Mesenchymal stem cell (in vitro differentiated cells and primary cell): ENCODE results near the gene TAF11L14.
"Not testable (repeated sequence)": the region's sequence is repeated elsewhere in the genome, so short reads cannot be mapped to it uniquely, and the experiment has no call there.

Experiments
- DNase-seq: peaks from one replicate; pipeline ENCODE4 v3.0.0-alpha.2; 2013
- H2AFZ ChIP-seq: one replicate; pipeline ENCODE4 v1.6.1; 2013; ENCODE audit warnings: low read depth, mild to moderate bottlenecking, control low read depth, inconsistent platforms, low read length, moderate library complexity
- H2AK5ac ChIP-seq: 2 replicates; pipeline ENCODE4 v1.6.1; 2013; ENCODE audit warnings: low read length, moderate library complexity, mild to moderate bottlenecking, inconsistent platforms; ENCODE audit not compliant: severe bottlenecking
- H2BK120ac ChIP-seq: one replicate; pipeline ENCODE4 v1.6.1; 2013; ENCODE audit warnings: low read depth, mild to moderate bottlenecking, inconsistent platforms, low read length, moderate library complexity
- H2BK12ac ChIP-seq, 2 experiments: one replicate each; pipeline ENCODE4 v1.6.1; 2013; ENCODE audit warnings: inconsistent platforms in 2 of 2, low read length in 2 of 2, mild to moderate bottlenecking in 2 of 2, moderate library complexity in 2 of 2, control low read depth in 1 of 2
- H2BK15ac ChIP-seq: one replicate; pipeline ENCODE4 v1.6.1; 2013; ENCODE audit warnings: mild to moderate bottlenecking, low read depth, inconsistent platforms; ENCODE audit not compliant: poor library complexity, severe bottlenecking
- H2BK5ac ChIP-seq: 2 replicates; pipeline ENCODE4 v1.6.1; 2013; ENCODE audit warnings: low read depth, mild to moderate bottlenecking, low read length, control low read depth, inconsistent platforms; ENCODE audit not compliant: poor library complexity, severe bottlenecking
- H3K14ac ChIP-seq, 2 experiments: one replicate each; pipeline ENCODE4 v1.6.1; 2013; ENCODE audit warnings: inconsistent platforms in 2 of 2, low read length in 2 of 2, control low read depth in 1 of 2, mild to moderate bottlenecking in 1 of 2, moderate library complexity in 1 of 2
- H3K18ac ChIP-seq, 2 experiments: one replicate each; pipeline ENCODE4 v1.6.1; 2013; ENCODE audit warnings: inconsistent platforms in 2 of 2, low read length in 2 of 2, control low read depth in 1 of 2, low read depth in 1 of 2, mild to moderate bottlenecking in 1 of 2
- H3K23ac ChIP-seq, 2 experiments: one replicate each; pipeline ENCODE4 v1.6.1; 2013; ENCODE audit warnings: inconsistent platforms in 2 of 2, low read length in 2 of 2, mild to moderate bottlenecking in 2 of 2, moderate library complexity in 2 of 2, control low read depth in 1 of 2
- H3K27ac ChIP-seq: 2 replicates; pipeline ENCODE4 v1.5.1; 2013; ENCODE audit warnings: mild to moderate bottlenecking, moderate library complexity, low read length, control low read depth, inconsistent platforms; ENCODE audit not compliant: poor library complexity, severe bottlenecking
- H3K27me3 ChIP-seq, 2 experiments: 2 replicates each; pipeline versions ENCODE4 v1.6.1 to v1.7.0; 2013; ENCODE audit warnings: low read length in 2 of 2, mild to moderate bottlenecking in 2 of 2, moderate library complexity in 2 of 2, control low read depth in 1 of 2, inconsistent platforms in 1 of 2; ENCODE audit not compliant: control insufficient read depth in 1 of 2, insufficient read depth in 1 of 2
- H3K36me3 ChIP-seq, 2 experiments: 2 replicates each; pipeline versions ENCODE4 v1.6.1 to v1.7.0; 2013; ENCODE audit warnings: low read length in 2 of 2, control low read depth in 1 of 2, inconsistent platforms in 1 of 2, low read depth in 1 of 2, mild to moderate bottlenecking in 1 of 2; ENCODE audit not compliant: insufficient read depth in 2 of 2, control insufficient read depth in 1 of 2
- H3K4ac ChIP-seq, 2 experiments: one replicate each; pipeline ENCODE4 v1.6.1; 2013; ENCODE audit warnings: inconsistent platforms in 2 of 2, low read length in 2 of 2, mild to moderate bottlenecking in 2 of 2, moderate library complexity in 2 of 2, control low read depth in 1 of 2, low read depth in 1 of 2
- H3K4me1 ChIP-seq: 2 replicates; pipeline ENCODE4 v1.6.1; 2013; ENCODE audit warnings: low read depth, low read length, control low read depth; ENCODE audit not compliant: control insufficient read depth, insufficient read depth
- H3K4me2 ChIP-seq: 2 replicates; pipeline ENCODE4 v1.6.1; 2013; ENCODE audit warnings: low read length, mild to moderate bottlenecking, inconsistent platforms; ENCODE audit not compliant: poor library complexity, severe bottlenecking
- H3K4me3 ChIP-seq, 2 experiments: 2 replicates each; pipeline versions ENCODE4 v1.5.1 to v1.7.0; 2013; ENCODE audit warnings: low read length in 2 of 2, mild to moderate bottlenecking in 2 of 2, control low read depth in 1 of 2, low read depth in 1 of 2; ENCODE audit not compliant: insufficient read depth in 1 of 2
- H3K79me1 ChIP-seq: replicated peaks from 2 replicates; pipeline ENCODE4 v1.6.1; 2013; ENCODE audit warnings: mild to moderate bottlenecking, control low read depth, low read length, inconsistent platforms; ENCODE audit not compliant: poor library complexity, severe bottlenecking
- H3K9ac ChIP-seq: 2 replicates; pipeline ENCODE4 v1.7.0; 2013; ENCODE audit warnings: mild to moderate bottlenecking, low read length, moderate library complexity
- H3K9me3 ChIP-seq: 2 replicates; pipeline ENCODE4 v1.7.0; 2013; ENCODE audit warnings: mild to moderate bottlenecking, low read length; ENCODE audit not compliant: control insufficient read depth
- H4K8ac ChIP-seq: one replicate; pipeline ENCODE4 v1.6.1; 2013; ENCODE audit warnings: inconsistent platforms, mild to moderate bottlenecking, low read length, moderate library complexity
- H4K91ac ChIP-seq: one replicate; pipeline ENCODE4 v1.6.1; 2013; ENCODE audit warnings: mild to moderate bottlenecking, low read length, inconsistent platforms
- WGBS: methylation state at CpG from one replicate; pipeline ENCODE4 v1.1.7; 2013; ENCODE audit warnings: mixed read lengths; 5-methylcytosine and 5-hydroxymethylcytosine counted together

The TAF11L14 gene

GRCh38 chr5:17625686-17626085 is 8.6 kb upstream of the TAF11L14 start:
- Histone ChIP-seq H3K4me1 (no peaks in the 10 kb centered on the region), H3K4me3 (no peak overlapping the region), H3K9me3 (no peaks in the 10 kb centered on the region), H2BK12ac (no peak overlapping the region), H3K23ac (no peak overlapping the region), H4K91ac (no peak overlapping the region), H3K18ac (no peak overlapping the region), H2BK5ac (no peak overlapping the region), H3K27me3 (no peaks in the 10 kb centered on the region), H3K4ac (no peak overlapping the region), H3K36me3 (no peaks in the 10 kb centered on the region), H2BK120ac (no peak overlapping the region), H3K79me1 (no peaks in the 10 kb centered on the region), H2AK5ac (no peak overlapping the region), H3K14ac (no peak overlapping the region), H3K27ac (no peak overlapping the region), H2AFZ (no peak overlapping the region), H2BK15ac (no peak overlapping the region), H3K9ac (no peak overlapping the region), H4K8ac (no peak overlapping the region), H3K4me2 (no peak overlapping the region)
- no peak for DNase-seq
- 87% methylated on average over 11 of the region's 11 CpGs for WGBS

- H4K91ac ChIP-seq, H3K4me3 ChIP-seq, H2BK12ac ChIP-seq, DNase-seq, H3K27me3 ChIP-seq, H3K4me1 ChIP-seq, H3K36me3 ChIP-seq, H3K79me1 ChIP-seq, H2AK5ac ChIP-seq, H3K27ac ChIP-seq, H2BK15ac ChIP-seq, H2BK5ac ChIP-seq, H3K9me3 ChIP-seq, H3K4ac ChIP-seq, H3K23ac ChIP-seq, H3K4me2 ChIP-seq, H3K14ac ChIP-seq, H2AFZ ChIP-seq, H3K9ac ChIP-seq, H2BK120ac ChIP-seq, H4K8ac ChIP-seq, H3K18ac ChIP-seq: not testable (repeated sequence)
- WGBS: no CpG with 5 or more reads among the region's 12 CpGs
Measured at GRCh38 chr5:17631788-17632187, 2.5 kb upstream of the TAF11L14 start, which contains the start of gene TAF11L13. Gene TAF11L13 (plus strand): TSS chr5:17632088.

DNA sequence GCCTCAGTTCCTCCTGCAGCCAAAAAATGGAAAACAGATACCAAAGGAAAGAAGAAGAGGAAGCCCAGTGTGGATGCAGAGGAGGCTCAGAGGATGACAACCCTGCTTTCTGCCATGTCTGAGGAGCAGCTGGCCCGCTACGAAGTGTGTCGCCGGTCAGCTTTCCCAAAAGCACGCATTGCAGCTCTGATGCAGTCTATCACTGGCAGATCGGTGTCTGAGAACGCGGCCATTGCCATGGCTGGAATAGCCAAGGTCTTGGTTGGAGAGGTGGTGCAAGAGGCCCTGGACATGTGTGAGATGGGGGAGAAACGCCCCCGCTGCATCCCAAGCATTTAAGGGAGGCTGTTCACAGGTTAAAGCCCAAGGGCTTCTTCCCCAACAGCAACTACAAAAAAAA is 15.0 kb downstream of the TAF11L14 start:
- not testable (repeated sequence) for H3K9ac ChIP-seq, DNase-seq, H2BK15ac ChIP-seq, H3K9me3 ChIP-seq, H2BK12ac ChIP-seq, H3K79me1 ChIP-seq, H3K4ac ChIP-seq, H3K4me1 ChIP-seq, H3K4me3 ChIP-seq, H3K4me2 ChIP-seq, H4K91ac ChIP-seq, H3K18ac ChIP-seq, H4K8ac ChIP-seq, H2AK5ac ChIP-seq, H2BK5ac ChIP-seq, H3K36me3 ChIP-seq, H2AFZ ChIP-seq, H3K27ac ChIP-seq, H3K14ac ChIP-seq, H3K23ac ChIP-seq, H2BK120ac ChIP-seq, H3K27me3 ChIP-seq
- 93% methylated on average over 8 of the region's 10 CpGs for WGBS

DNA sequence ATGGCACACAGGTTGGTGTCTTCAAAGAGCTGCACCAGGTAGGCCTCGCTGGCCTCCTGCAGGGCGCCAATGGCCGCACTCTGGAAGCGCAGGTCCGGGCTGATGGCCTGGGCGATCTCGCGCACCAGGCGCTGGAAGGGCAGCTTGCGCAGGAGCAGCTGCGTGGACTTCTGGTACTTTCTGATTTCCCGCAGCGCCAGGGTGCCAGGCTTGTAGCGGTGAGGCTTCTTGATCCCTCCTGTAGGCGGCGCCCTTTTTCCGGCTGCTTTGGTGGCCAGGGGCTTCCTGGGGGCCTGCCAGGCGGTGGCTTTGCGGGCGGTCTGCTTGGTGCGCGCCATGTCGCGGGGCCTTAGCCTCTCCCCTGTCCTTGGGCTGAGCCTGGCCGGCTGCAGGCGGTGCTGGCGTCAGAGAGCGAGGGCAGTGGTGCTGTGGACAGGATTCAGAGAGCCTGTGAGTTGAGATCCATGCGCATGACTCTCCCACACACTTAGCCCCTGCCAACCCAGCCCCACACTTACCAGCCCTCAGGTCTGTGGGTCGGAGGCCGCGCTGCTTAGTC is 21.0 kb downstream of the TAF11L14 start:
- not testable (repeated sequence) for H2AFZ ChIP-seq, H3K36me3 ChIP-seq, H2BK15ac ChIP-seq, H3K4me3 ChIP-seq, H2BK12ac ChIP-seq, H2BK120ac ChIP-seq, H3K27me3 ChIP-seq, H3K4me1 ChIP-seq, H3K9ac ChIP-seq, H3K4me2 ChIP-seq, H3K79me1 ChIP-seq, H4K8ac ChIP-seq, H3K18ac ChIP-seq, H3K27ac ChIP-seq, H3K4ac ChIP-seq, H3K9me3 ChIP-seq, DNase-seq, H2AK5ac ChIP-seq, H4K91ac ChIP-seq, H3K14ac ChIP-seq, H3K23ac ChIP-seq, H2BK5ac ChIP-seq
- WGBS: 90% methylated on average over 29 of the region's 32 CpGs
